Right renal pelvis (tissue), 4 donors: ENCODE measurements around the gene TOP2A. TPM values are rescaled to one million over a fixed set of nuclear protein-coding genes. Genes with fewer than 3 reads are reported as not detected.

Experiments
- polyA plus RNA-seq, 4 donors: library from polyadenylated mRNA; unstranded; fragments of 120-200 nt; gene quantifications; one replicate each; pipeline ENCODE4 v1.2.1, GENCODE V29; 2013; ENCODE audit not compliant: insufficient read length in 4 of 4

TOP2A gene
- polyA plus RNA-seq, 4 donors: 164 to 196 (median 176) TPM

Other genes starting within 250 kb of the TOP2A start
- gene RAPGEFL1, start 240.4 kb downstream of the TOP2A start, polyA plus RNA-seq: 10 to 100 TPM in 2 of 4 donors, 1 to 10 TPM in 2; 6.6 to 10.5 (median 9.6) TPM
- 10 to 100 TPM; 29.4 to 32.0 (median 31.8) TPM for gene WIPF2, start 198.6 kb downstream of the TOP2A start, polyA plus RNA-seq
- gene CDC6, start 130.0 kb downstream of the TOP2A start, polyA plus RNA-seq: 10 to 100 TPM; 21.9 to 24.5 (median 24.3) TPM
- 10 to 100 TPM; 36.1 to 39.1 (median 38.5) TPM for gene RARA, start 108.7 kb downstream of the TOP2A start, polyA plus RNA-seq
- gene GJD3, start 53.2 kb downstream of the TOP2A start, polyA plus RNA-seq: under 1 TPM in 2 of 4 donors, not detected in 2; 0.14 to 0.18 TPM
- 100 to 1,000 TPM; 338 to 424 (median 366) TPM for gene IGFBP4, start 25.6 kb upstream of the TOP2A start, polyA plus RNA-seq
- under 1 TPM in 2 of 4 donors, not detected in 2; 0.14 TPM for gene TNS4, start 83.7 kb upstream of the TOP2A start, polyA plus RNA-seq
- under 1 TPM; 0.24 to 0.45 (median 0.42) TPM for gene CCR7, start 147.6 kb upstream of the TOP2A start, polyA plus RNA-seq
- gene SMARCE1, start 229.9 kb upstream of the TOP2A start, polyA plus RNA-seq: 100 to 1,000 TPM; 252 to 315 (median 279) TPM
- gene KRT222, start 247.3 kb upstream of the TOP2A start, polyA plus RNA-seq: under 1 TPM in 3 of 4 donors, not detected in 1; 0.09 to 0.27 (median 0.21) TPM